Astrocyte of the cerebellum (primary cell): ENCODE data around the gene RPS2.

Source experiments
- DNase-seq: peaks from one replicate; pipeline ENCODE4 v3.0.0-alpha.2; 2011; ENCODE audit warnings: low read depth
- H3K4me3 ChIP-seq: 2 replicates; pipeline ENCODE4 v1.5.1; 2011; ENCODE audit warnings: mild to moderate bottlenecking, low read depth, low read length, moderate library complexity
- in situ Hi-C: cut with HindIII; loops from 2 replicates; pipeline ENCODE4 v1.10.0; 2017; ENCODE audit warnings: low sequenced_read_pairs
- TF ChIP-seq, protein P1 (sequence below): IDR thresholded peaks from 2 replicates; pipeline ENCODE4 v1.5.1; 2012; ENCODE audit warnings: low read length, low read depth, moderate library complexity, mild to moderate bottlenecking; ENCODE audit errors: missing control alignments

Gene RPS2

DNA sequence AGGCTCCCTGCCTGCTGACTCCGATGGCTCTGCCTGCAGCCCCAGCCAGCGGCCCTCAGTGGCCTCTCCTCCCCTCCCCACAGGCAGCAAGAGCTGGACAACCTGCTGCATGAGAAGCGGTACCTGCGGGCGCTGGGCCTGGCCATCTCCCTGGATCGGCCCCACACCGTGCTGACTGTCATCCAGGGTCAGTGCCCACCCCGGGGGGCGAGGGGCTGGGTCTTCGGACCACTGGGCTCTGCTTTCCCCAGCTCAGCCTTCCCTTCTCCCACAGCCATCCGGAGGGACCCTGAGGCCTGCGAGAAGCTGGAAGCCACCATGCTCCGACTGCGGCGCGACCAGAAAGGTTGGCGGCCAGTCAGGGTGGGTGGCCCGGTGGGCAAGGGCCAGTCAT, 13.2 kb upstream of the RPS2 start:
- TF ChIP-seq, protein P1, sequence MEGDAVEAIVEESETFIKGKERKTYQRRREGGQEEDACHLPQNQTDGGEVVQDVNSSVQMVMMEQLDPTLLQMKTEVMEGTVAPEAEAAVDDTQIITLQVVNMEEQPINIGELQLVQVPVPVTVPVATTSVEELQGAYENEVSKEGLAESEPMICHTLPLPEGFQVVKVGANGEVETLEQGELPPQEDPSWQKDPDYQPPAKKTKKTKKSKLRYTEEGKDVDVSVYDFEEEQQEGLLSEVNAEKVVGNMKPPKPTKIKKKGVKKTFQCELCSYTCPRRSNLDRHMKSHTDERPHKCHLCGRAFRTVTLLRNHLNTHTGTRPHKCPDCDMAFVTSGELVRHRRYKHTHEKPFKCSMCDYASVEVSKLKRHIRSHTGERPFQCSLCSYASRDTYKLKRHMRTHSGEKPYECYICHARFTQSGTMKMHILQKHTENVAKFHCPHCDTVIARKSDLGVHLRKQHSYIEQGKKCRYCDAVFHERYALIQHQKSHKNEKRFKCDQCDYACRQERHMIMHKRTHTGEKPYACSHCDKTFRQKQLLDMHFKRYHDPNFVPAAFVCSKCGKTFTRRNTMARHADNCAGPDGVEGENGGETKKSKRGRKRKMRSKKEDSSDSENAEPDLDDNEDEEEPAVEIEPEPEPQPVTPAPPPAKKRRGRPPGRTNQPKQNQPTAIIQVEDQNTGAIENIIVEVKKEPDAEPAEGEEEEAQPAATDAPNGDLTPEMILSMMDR = no peak
- H3K4me3 ChIP-seq = no peak overlapping the region
- in situ Hi-C loops = no loop called here
- no peak for DNase-seq

GRCh38 chr16:1976951-1977874, 12.6 kb upstream of the RPS2 start:
- DNase-seq = no peak
- H3K4me3 ChIP-seq = no peak overlapping the region
- in situ Hi-C loops = no loop called here
- TF ChIP-seq, protein P1 = no peak

GRCh38 chr16:1976216-1976520, 11.5 kb upstream of the RPS2 start:
- TF ChIP-seq, protein P1 = no peak
- in situ Hi-C loops = no loop called here

DNA sequence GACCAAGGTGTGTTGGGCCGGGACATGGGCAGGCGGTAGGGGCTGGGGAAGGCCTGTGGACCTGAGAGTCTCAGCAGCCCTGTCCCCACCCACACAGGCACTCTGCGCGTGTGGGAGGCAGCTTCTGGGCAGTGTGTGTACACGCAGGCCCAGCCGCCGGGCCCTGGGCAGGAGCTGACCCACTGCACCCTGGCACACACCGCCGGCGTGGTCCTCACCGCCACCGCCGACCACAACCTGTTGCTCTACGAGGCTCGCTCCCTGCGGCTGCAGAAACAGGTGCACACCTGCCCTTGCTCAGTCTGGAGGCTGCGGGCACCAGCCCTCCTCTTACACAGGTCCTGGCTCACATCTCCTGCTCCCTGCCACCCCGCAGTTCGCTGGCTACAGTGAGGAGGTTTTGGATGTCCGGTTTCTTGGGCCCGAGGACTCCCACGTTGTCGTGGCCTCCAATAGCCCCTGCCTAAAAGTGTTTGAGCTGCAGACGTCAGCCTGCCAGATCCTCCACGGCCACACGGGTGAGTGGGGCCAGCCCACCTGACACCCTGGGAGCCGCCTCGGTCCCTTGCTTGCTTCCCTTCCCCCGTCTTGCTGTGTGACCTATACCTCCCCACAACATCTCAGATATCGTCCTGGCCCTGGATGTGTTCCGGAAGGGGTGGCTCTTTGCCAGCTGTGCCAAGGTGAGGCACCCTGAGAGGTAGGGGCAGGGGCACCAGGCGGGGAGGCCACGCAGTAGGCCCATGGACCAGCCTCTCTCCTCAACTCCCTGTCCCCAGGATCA, 11.0 kb upstream of the RPS2 start:
- in situ Hi-C loops = no loop called here
- TF ChIP-seq, protein P1 = no peak
- no peak overlapping the region for H3K4me3 ChIP-seq

More at GRCh38 chr16:1976216-1976520, 11.5 kb upstream of the RPS2 start:
- no peak for DNase-seq
- H3K4me3 ChIP-seq = no peak overlapping the region

DNA sequence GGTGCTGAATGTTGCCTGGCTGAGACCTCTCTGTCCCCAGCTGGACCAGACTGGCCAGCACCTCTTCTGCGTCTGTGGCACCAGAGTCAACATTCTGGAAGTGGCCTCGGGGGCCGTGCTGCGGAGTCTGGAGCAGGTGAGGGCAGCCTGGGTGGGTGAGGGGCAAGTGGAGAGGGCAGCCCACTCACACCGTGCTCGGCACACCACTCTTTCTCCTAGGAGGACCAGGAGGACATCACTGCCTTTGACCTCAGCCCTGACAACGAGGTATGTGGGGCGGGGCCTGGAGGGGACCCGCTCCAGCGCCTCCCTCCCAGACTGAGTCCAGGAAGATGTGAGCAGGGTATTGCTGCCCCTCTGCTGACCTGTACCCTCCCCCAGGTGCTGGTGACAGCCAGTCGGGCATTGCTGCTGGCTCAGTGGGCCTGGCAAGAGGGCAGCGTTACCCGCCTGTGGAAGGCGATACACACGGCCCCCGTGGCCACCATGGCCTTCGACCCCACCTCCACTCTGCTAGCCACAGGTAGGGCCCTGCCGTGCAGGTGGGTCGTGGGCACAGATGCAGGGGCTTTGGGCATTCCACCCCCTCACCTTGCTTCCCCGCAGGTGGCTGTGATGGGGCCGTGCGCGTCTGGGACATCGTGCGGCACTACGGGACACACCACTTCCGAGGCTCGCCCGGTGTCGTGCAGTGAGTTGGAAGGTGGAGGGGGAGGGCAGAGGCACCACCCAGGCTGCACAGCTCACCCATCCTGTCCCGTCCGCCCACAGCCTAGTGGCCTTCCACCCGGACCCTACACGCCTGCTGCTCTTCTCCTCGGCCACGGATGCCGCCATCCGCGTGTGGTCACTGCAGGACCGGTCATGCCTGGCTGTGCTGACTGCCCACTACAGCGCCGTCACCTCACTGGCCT, 9.8 kb upstream of the RPS2 start:
- DNase-seq = no peak
- TF ChIP-seq, protein P1 = no peak
- in situ Hi-C loops = no loop called here
- H3K4me3 ChIP-seq = no peak overlapping the region

More for the DNA sequence above, 11.0 kb upstream of the RPS2 start:
- DNase-seq = no peak

DNA sequence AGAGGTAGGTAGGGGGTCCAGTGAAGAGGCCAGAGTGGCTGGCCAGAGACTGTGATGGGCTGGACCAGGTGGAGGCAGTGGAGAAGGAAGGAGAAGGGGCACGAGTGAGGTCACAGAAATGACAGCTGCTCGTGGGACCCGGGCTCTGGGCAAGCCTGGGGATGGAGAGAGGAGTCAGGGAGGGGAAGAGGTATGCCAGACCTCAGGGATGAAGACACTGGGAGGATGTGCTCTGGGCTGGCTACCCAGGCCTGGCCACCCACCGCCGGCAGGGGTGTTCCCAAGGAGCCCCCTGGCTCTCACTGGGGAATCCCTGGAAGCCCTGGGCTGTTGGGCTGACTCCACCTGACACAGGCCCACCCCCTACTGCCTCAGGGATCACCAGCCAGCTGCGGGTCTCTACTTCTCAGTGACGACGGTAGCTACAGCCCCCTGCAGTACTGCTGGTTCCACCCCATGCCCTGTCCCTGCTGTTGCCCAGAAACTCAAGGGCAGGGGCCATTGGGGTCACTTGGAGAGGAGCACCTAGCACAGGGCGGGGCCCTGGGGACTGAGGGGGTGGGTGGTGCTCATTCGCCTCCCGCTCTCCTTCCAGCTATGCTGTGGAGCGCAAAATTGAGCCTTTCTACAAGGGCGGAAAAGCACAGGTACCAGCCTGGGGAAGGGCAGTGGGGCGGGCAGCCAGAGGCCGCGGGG, 9.0 kb upstream of the RPS2 start:
- DNase-seq = no peak
- no peak overlapping the region for H3K4me3 ChIP-seq
- in situ Hi-C loops = no loop called here
- TF ChIP-seq, protein P1 = no peak
